IMR-90 (cell line): Measurements from ENCODE around the gene NDRG2. TPM values are rescaled to one million over a fixed set of nuclear protein-coding genes. Genes with fewer than 3 reads are reported as not detected.

Source experiments
- CTCF ChIP-seq: conservative IDR thresholded peaks from 2 replicates; pipeline ENCODE4 v1.5.1; 2012; ENCODE audit warnings: mild to moderate bottlenecking, low read depth, low read length, improper control_type of control experiment
- MAFK ChIP-seq: IDR thresholded peaks from 2 replicates; pipeline ENCODE4 v1.6.1; 2012; ENCODE audit warnings: low read depth, low read length, improper control_type of control experiment
- polyA plus RNA-seq, 3 experiments: library from polyadenylated mRNA; depleted of rRNA; stranded (reverse); fragments of >200 nt; gene quantifications; 2 replicates each; pipeline ENCODE4 v1.2.3, GENCODE V29; 2012; ENCODE audit warnings: low replicate concordance in 1 of 3
- total RNA-seq: library from RNA; depleted of rRNA; stranded (reverse); fragments of >200 nt; gene quantifications from 2 replicates; pipeline ENCODE4 v1.2.3, GENCODE V29; 2012

The NDRG2 gene
- total and polyA plus RNA-seq, 2 of the 4 experiments (the other 2 are of a cell fraction): 0.36 to 1.5 TPM

- TF ChIP-seq CTCF: no peak
- TF ChIP-seq MAFK: no peak
Measured at GRCh38 chr14:20988717-20989470, 36.0 kb downstream of the NDRG2 start (continued).
